Psoas muscle (tissue), 8 donors: ENCODE results near the gene LSM7. TPM values are rescaled to one million over a fixed set of nuclear protein-coding genes. Genes with fewer than 3 reads are reported as not detected.
"Not testable (repeated sequence)": the region's sequence is repeated elsewhere in the genome, so short reads cannot be mapped to it uniquely, and the experiment has no call there.

Source experiments
- ATAC-seq, 4 donors: fragments of 200-7000 bp; cut with Tn5 transposase; one replicate each; pipeline ENCODE4 v1.9.1; 2020; ENCODE audit warnings: moderate library complexity in 3 of 4, mild to moderate bottlenecking in 2 of 4
- DNase-seq, 2 donors: peaks; one replicate each; pipeline ENCODE4 v3.0.0-alpha.2; 2020
- H3K27ac ChIP-seq: fragments of 200-600 bp; one replicate; pipeline ENCODE4 v1.8.0; 2022
- H3K27me3 ChIP-seq, 3 donors: fragments of 200-600 bp in 1 of 3; one replicate each; pipeline versions ENCODE4 v1.6.1 to v1.8.0; 2013 to 2022; ENCODE audit warnings: low read length in 2 of 3, mild to moderate bottlenecking in 2 of 3, moderate library complexity in 1 of 3; ENCODE audit not compliant: insufficient read depth in 3 of 3
- H3K36me3 ChIP-seq, 2 donors: fragments of 200-600 bp in 1 of 2; one replicate each; pipeline versions ENCODE4 v1.6.1 to v1.8.0; 2013 to 2022; ENCODE audit warnings: low read depth in 1 of 2, mild to moderate bottlenecking in 1 of 2, moderate library complexity in 1 of 2; ENCODE audit not compliant: insufficient read depth in 1 of 2
- H3K4me1 ChIP-seq: fragments of 200-600 bp; one replicate; pipeline ENCODE4 v1.8.0; 2022
- H3K4me3 ChIP-seq: fragments of 200-600 bp; one replicate; pipeline ENCODE4 v1.8.0; 2022; ENCODE audit warnings: mild to moderate bottlenecking
- H3K9me3 ChIP-seq: fragments of 200-600 bp; one replicate; pipeline ENCODE4 v1.8.0; 2022
- CTCF ChIP-seq: fragments of 200-600 bp; IDR thresholded peaks from one replicate; pipeline ENCODE4 v1.8.0; 2022; ENCODE audit warnings: antibody characterized with exemption
- WGBS, 3 donors: extraction: QIAGEN DNeasy Blood & Tissue Kit; methylation state at CpG; one replicate each; pipeline versions ENCODE4 v1.1.6 to v1.1.7; 2013; 5-methylcytosine and 5-hydroxymethylcytosine counted together
- intact Hi-C, 2 donors: fragments of 100-400 bp; cut with DNase I; formaldehyde crosslinking; loops; one replicate each; pipeline versions ENCODE4 v1.11.0 to v1.14.2; 2022
- polyA plus RNA-seq, 3 donors: library from polyadenylated mRNA; stranded (reverse); fragments of 200-250 nt; gene quantifications; one replicate each; pipeline ENCODE4 v1.2.3, GENCODE V29; 2013
- total RNA-seq, 4 donors: library from RNA; stranded (reverse); fragmentation: NEBNext Ultra II Directional in 2 of 4; extraction: Animal tissue kit (Norgen Biotek cat#: 25700) in 2 of 4; gene quantifications; one replicate each; pipeline versions ENCODE4 v1.2.1 to v1.2.4, GENCODE V29; 2021 to 2023
- donor health status: healthy with polysubstance abuse.
- donor health status: DM: no; HTN: no; CAD: no; lungs with moderate emphysema.
- donor health status: Bipolar disorder and iron deficiency.
- donor health status: healthy.
- donor health status: DM: yes; HTN: yes; CAD: no.
- donor health status: DM: no; HTN: no; CAD: no.
- donor health status: DM: no; HTN: no; CAD: no.
- donor health status: DM: yes; HTN: yes; CAD: no.

Gene LSM7
- total and polyA plus RNA-seq, 7 donors, result 42.2 to 323 (median 89.8) TPM

- 92 to 93% (median 92%) methylated on average over 24 of the region's 24 CpGs for WGBS, 3 donors
- peaks cover 0 to 44% of the 10 kb centered on the region in 2 donors for H3K36me3 ChIP-seq
- no peaks in the 10 kb centered on the region for H3K9me3 ChIP-seq
- no peak overlapping the region for H3K4me3 ChIP-seq
- ATAC-seq (no peak), DNase-seq (peak in 1 of 2 donors; percentile 45)
- intact Hi-C loops, result no loop called here
- no peak overlapping the region for H3K27ac ChIP-seq
- H3K27me3 ChIP-seq, result no peaks in the 10 kb centered on the region
- peaks cover 9% of the 10 kb centered on the region for H3K4me1 ChIP-seq
- TF ChIP-seq CTCF, result no peak
Observed at GRCh38 chr19:2352121-2352520, 23.7 kb upstream of the LSM7 start.

- DNase-seq (peak in 1 of 2 donors; percentile 53), ATAC-seq (no peak)
- no peak for TF ChIP-seq CTCF
- H3K4me1 ChIP-seq, result peaks cover 9% of the 10 kb centered on the region
- peaks cover 0 to 47% of the 10 kb centered on the region in 2 donors for H3K36me3 ChIP-seq
- H3K9me3 ChIP-seq, result no peaks in the 10 kb centered on the region
- no peak overlapping the region for H3K4me3 ChIP-seq
- intact Hi-C loops, result no loop called here
- WGBS, 3 donors, result 95 to 100% (median 95%) methylated on average over 23 to 28 of the region's 28 CpGs
- H3K27ac ChIP-seq, result no peak overlapping the region
- H3K27me3 ChIP-seq, result no peaks in the 10 kb centered on the region
Observed at GRCh38 chr19:2351591-2351990, 23.2 kb upstream of the LSM7 start.

- Histone ChIP-seq H3K4me3 (no peak overlapping the region), H3K36me3 (peaks cover 0 to 54% of the 10 kb centered on the region in 2 donors), H3K27me3 (no peaks in the 10 kb centered on the region), H3K4me1 (peaks cover 2% of the 10 kb centered on the region), H3K9me3 (no peaks in the 10 kb centered on the region), H3K27ac (no peak overlapping the region)
- WGBS, 3 donors, result 85 to 89% (median 88%) methylated on average over 16 of the region's 16 CpGs
- ATAC-seq (no peak), DNase-seq (peak in 1 of 2 donors; percentile 39)
- TF ChIP-seq CTCF, result no peak
- intact Hi-C loops, result no loop called here
Observed at GRCh38 chr19:2350656-2351055, 22.3 kb upstream of the LSM7 start.

GRCh38 chr19:2349818-2350217 lies 21.4 kb upstream of the LSM7 start:
- peaks cover 0 to 55% of the 10 kb centered on the region in 2 donors for H3K36me3 ChIP-seq
- DNase-seq, result peak in 1 of 2 donors; percentile 3

GRCh38 chr19:2345794-2346663 lies 17.6 kb upstream of the LSM7 start:
- Histone ChIP-seq H3K9me3 (no peaks in the 10 kb centered on the region), H3K27me3 (no peaks in the 10 kb centered on the region), H3K36me3 (peaks cover 0 to 47% of the 10 kb centered on the region in 2 donors), H3K4me1 (no peaks in the 10 kb centered on the region), H3K27ac (no peak overlapping the region), H3K4me3 (no peak overlapping the region)
- WGBS, 3 donors, result 71 to 73% (median 71%) methylated on average over 25 of the region's 25 CpGs
- DNase-seq (peak in 1 of 2 donors; percentile 54), ATAC-seq (peak in 2 of 4 donors; percentile 50 to 56)
- intact Hi-C loops, result no loop called here
- TF ChIP-seq CTCF, result no peak

More at GRCh38 chr19:2349818-2350217, 21.4 kb upstream of the LSM7 start:
- H3K27me3 ChIP-seq, intact Hi-C loops, H3K9me3 ChIP-seq, ATAC-seq, H3K4me3 ChIP-seq, H3K4me1 ChIP-seq, H3K27ac ChIP-seq: not testable (repeated sequence)
- 93 to 96% (median 95%) methylated on average over 24 of the region's 24 CpGs for WGBS, 3 donors
